Gastrocnemius medialis (tissue), 4 donors: ENCODE measurements around the gene TOR2A. TPM values are rescaled to one million over a fixed set of nuclear protein-coding genes. Genes with fewer than 3 reads are reported as not detected.
A peak's percentile ranks its signal among the peaks of the same experiment; 100 is the strongest.

Experiments used
- ATAC-seq, 2 donors: fragments of 150-250 bp; one replicate each; pipeline ENCODE4 v1.9.1; 2016
- DNase-seq, 2 donors: peaks; one replicate each; pipeline ENCODE4 v3.0.0-alpha.2; 2019
- H3K27ac ChIP-seq, 4 donors: fragments of 200-600 bp; sonication (generic); 1 replicate in 1 of 4; 2 replicates in 3 of 4; pipeline ENCODE4 v1.5.1; 2016 to 2018; ENCODE audit warnings: mild to moderate bottlenecking in 2 of 4, moderate library complexity in 1 of 4
- H3K27me3 ChIP-seq, 3 donors: fragments of 200-600 bp; sonication (generic) in 2 of 3; 1 replicate in 1 of 3; 2 replicates in 2 of 3; pipeline versions ENCODE4 v1.5.1 to v1.6.0; 2016 to 2019; ENCODE audit warnings: mild to moderate bottlenecking in 1 of 3, moderate library complexity in 1 of 3
- H3K36me3 ChIP-seq, 2 donors: fragments of 200-600 bp; sonication (generic) in 1 of 2; one replicate each; pipeline ENCODE4 v1.5.1; 2017 to 2018
- H3K4me1 ChIP-seq, 2 donors: fragments of 200-600 bp; sonication (generic) in 1 of 2; one replicate each; pipeline ENCODE4 v1.5.1; 2016 to 2017; ENCODE audit warnings: mild to moderate bottlenecking in 2 of 2
- H3K4me3 ChIP-seq, 4 donors: fragments of 200-600 bp; sonication (generic) in 3 of 4; 1 replicate in 1 of 4; 2 replicates in 3 of 4; pipeline ENCODE4 v1.5.1; 2016 to 2019; ENCODE audit warnings: mild to moderate bottlenecking in 2 of 4
- H3K9me3 ChIP-seq, 3 donors: fragments of 200-600 bp; sonication (generic) in 2 of 3; 1 replicate in 1 of 3; 2 replicates in 2 of 3; pipeline ENCODE4 v1.5.1; 2016 to 2019
- CTCF ChIP-seq, 5 experiments: fragments of 450-650 bp in 3 of 5; fragments of 200-600 bp in 2 of 5; sonication (generic) in 2 of 5; IDR thresholded peaks in 4 of 5; conservative IDR thresholded peaks in 1 of 5; 1 replicate in 4 of 5; 2 replicates in 1 of 5; pipeline ENCODE4 v1.5.1; 2016 to 2019; ENCODE audit warnings: antibody characterized with exemption in 5 of 5, mild to moderate bottlenecking in 3 of 5, moderate library complexity in 3 of 5
- POLR2A ChIP-seq, 2 donors: fragments of 450-650 bp; IDR thresholded peaks; one replicate each; pipeline ENCODE4 v1.6.1; 2017; ENCODE audit warnings: antibody characterized with exemption in 2 of 2, mild to moderate bottlenecking in 2 of 2, moderate library complexity in 2 of 2
- in situ Hi-C, 4 donors: fragments of 200-750 bp; cut with MboI; loops; one replicate each; pipeline versions ENCODE4 v1.15.0 to v1.8.0; 2017; ENCODE audit warnings: low sequenced_read_pairs in 4 of 4
- intact Hi-C: fragments of 100-400 bp; cut with DNase I; formaldehyde crosslinking; loops from one replicate; pipeline ENCODE4 v1.15.1; 2023; ENCODE audit warnings: low total_unique reads
- total RNA-seq, 4 donors: library from RNA; depleted of rRNA; stranded (reverse); fragments of >200 nt; gene quantifications; one replicate each; pipeline versions ENCODE4 v1.1.0 to v1.2.3, GENCODE V29; 2016

The TOR2A gene
- total RNA-seq, 4 donors from 2014 or later: 3.2 to 10.6 (median 9.6) TPM

GRCh38 chr9:127683723-127684122 is 51.4 kb downstream of the TOR2A start:
- Histone ChIP-seq H3K36me3 (peaks cover 0 to 11% of the 10 kb centered on the region in 2 donors), H3K27ac (peak overlapping the region; percentile 80 to 90 (median 84)), H3K27me3 (no peaks in the 10 kb centered on the region), H3K4me1 (peaks cover 18 to 26% of the 10 kb centered on the region in 2 donors), H3K9me3 (no peaks in the 10 kb centered on the region), H3K4me3 (no peak overlapping the region)
- no peak for ATAC-seq
- in situ Hi-C loops (no loop called here), intact Hi-C loops (loop anchor here (2.0 to 5.0 kb wide), 2 partner anchors 31 to 71 kb away; partner anchors contain the start of genes PTRH1 and STXBP1)
- DNase-seq: no peak
- TF ChIP-seq CTCF (IDR thresholded peaks at IDR 0.05 in 4 of 5, conservative IDR thresholded peaks at IDR 0.05 in 1 of 5) (no peak), POLR2A (IDR thresholded peaks at IDR 0.05) (no peak)

- no peak overlapping the region for H3K4me3 ChIP-seq
Observed at GRCh38 chr9:127682351-127683136, 52.5 kb downstream of the TOR2A start.

More at GRCh38 chr9:127682351-127683136, 52.5 kb downstream of the TOR2A start:
- H3K27me3 ChIP-seq: no peaks in the 10 kb centered on the region
- peak overlapping the region; percentile 80 to 90 (median 84) for H3K27ac ChIP-seq
- peaks cover 18 to 26% of the 10 kb centered on the region in 2 donors for H3K4me1 ChIP-seq
- H3K36me3 ChIP-seq: peaks cover 0 to 14% of the 10 kb centered on the region in 2 donors
- in situ Hi-C loops (no loop called here), intact Hi-C loops (loop anchor here (2.0 to 5.0 kb wide), 2 partner anchors 32 to 70 kb away; partner anchors contain the start of genes PTRH1 and STXBP1)
- TF ChIP-seq CTCF (IDR thresholded peaks at IDR 0.05 in 4 of 5, conservative IDR thresholded peaks at IDR 0.05 in 1 of 5) (no peak), POLR2A (IDR thresholded peaks at IDR 0.05) (no peak)
- peak; percentile 98 for ATAC-seq
- DNase-seq: peak; percentile 90 to 95
- H3K9me3 ChIP-seq: no peaks in the 10 kb centered on the region

Other genes with a start within 250 kb of the TOR2A start
- gene STXBP1, start 123.0 kb downstream of the TOR2A start, total RNA-seq: 10 to 100 TPM in 2 of 4 donors, 1 to 10 TPM in 2; 3.4 to 36.8 (median 9.2) TPM
- gene CFAP157, start 28.3 kb downstream of the TOR2A start, total RNA-seq: not detected
- gene PTRH1, start 19.6 kb downstream of the TOR2A start, total RNA-seq: 10 to 100 TPM; 16.9 to 38.6 (median 26.3) TPM
- gene TTC16, start 19.2 kb downstream of the TOR2A start, total RNA-seq: not detected
- 1 to 10 TPM; 4.7 to 8.1 (median 5.2) TPM for gene SH2D3C, start 43.4 kb upstream of the TOR2A start, total RNA-seq
- 10 to 100 TPM; 50.3 to 71.2 (median 51.2) TPM for gene CDK9, start 50.7 kb upstream of the TOR2A start, total RNA-seq
- gene FPGS, start 67.6 kb upstream of the TOR2A start, total RNA-seq: 10 to 100 TPM; 36.4 to 87.6 (median 47.7) TPM
- 10 to 100 TPM; 27.4 to 49.8 (median 32.6) TPM for gene ENG, start 119.4 kb upstream of the TOR2A start, total RNA-seq
- 100 to 1,000 TPM; 240 to 489 (median 359) TPM for gene AK1, start 142.4 kb upstream of the TOR2A start, total RNA-seq
- 10 to 100 TPM; 46.7 to 69.3 (median 56.9) TPM for gene ST6GALNAC6, start 164.3 kb upstream of the TOR2A start, total RNA-seq
- gene ST6GALNAC4, start 181.7 kb upstream of the TOR2A start, total RNA-seq: 10 to 100 TPM; 11.2 to 48.4 (median 23.6) TPM
- gene PIP5KL1, start 195.5 kb upstream of the TOR2A start, total RNA-seq: 1 to 10 TPM in 1 of 4 donors, not detected in 3; 4.2 TPM
- gene DPM2, start 202.6 kb upstream of the TOR2A start, total RNA-seq: 10 to 100 TPM in 1 of 4 donors, 1 to 10 TPM in 3; 4.7 to 10.4 (median 5.9) TPM
- gene EEIG1, start 245.7 kb upstream of the TOR2A start, total RNA-seq: 1 to 10 TPM; 1.8 to 4.5 (median 2.8) TPM